Glutamatergic neuron (in vitro differentiated cells): ENCODE results near the gene GALNT9. TPM values are rescaled to one million over a fixed set of nuclear protein-coding genes. Genes with fewer than 3 reads are reported as not detected.
"Not testable (repeated sequence)": the region's sequence is repeated elsewhere in the genome, so short reads cannot be mapped to it uniquely, and the experiment has no call there.

ENCODE experiments used
- DNase-seq: peaks from one replicate; pipeline ENCODE4 v3.0.0; 2022
- H3K27ac Mint-ChIP-seq: one replicate; pipeline ENCODE4 v1.8.0; 2020; ENCODE audit warnings: mild to moderate bottlenecking, mixed read lengths, inconsistent platforms; ENCODE audit not compliant: unreplicated experiment
- H3K27me3 Mint-ChIP-seq: one replicate; pipeline ENCODE4 v1.8.0; 2020; ENCODE audit warnings: mild to moderate bottlenecking, moderate library complexity, mixed read lengths, inconsistent platforms; ENCODE audit not compliant: unreplicated experiment
- H3K36me3 Mint-ChIP-seq: one replicate; pipeline ENCODE4 v1.8.0; 2020; ENCODE audit warnings: mild to moderate bottlenecking, mixed read lengths, inconsistent platforms; ENCODE audit not compliant: unreplicated experiment
- H3K4me1 Mint-ChIP-seq: one replicate; pipeline ENCODE4 v1.8.0; 2020; ENCODE audit warnings: mild to moderate bottlenecking, low read depth, mixed read lengths, inconsistent platforms; ENCODE audit not compliant: unreplicated experiment
- H3K4me3 Mint-ChIP-seq: one replicate; pipeline ENCODE4 v1.8.0; 2020; ENCODE audit warnings: mild to moderate bottlenecking, mixed read lengths, inconsistent platforms; ENCODE audit not compliant: unreplicated experiment
- H3K9me3 Mint-ChIP-seq: one replicate; pipeline ENCODE4 v1.8.0; 2020; ENCODE audit warnings: mild to moderate bottlenecking, moderate library complexity, mixed read lengths, inconsistent platforms; ENCODE audit not compliant: unreplicated experiment
- total RNA-seq: library from RNA; stranded (reverse); fragmentation: NEBNext Ultra II Directional; extraction: Animal tissue kit (Norgen Biotek cat#: 25700); gene quantifications from one replicate; pipeline ENCODE4 v1.2.1, GENCODE V29; 2021; ENCODE audit not compliant: unreplicated experiment
- TF ChIP-seq, protein P1 (sequence below): fragments of 200-600 bp; sonication (generic); IDR thresholded peaks from one replicate; pipeline ENCODE4 v1.5.0; 2021; ENCODE audit not compliant: partially characterized antibody, unreplicated experiment

Gene GALNT9
- total RNA-seq, 1 donor from 2014 or later = 13.7 TPM

DNA sequence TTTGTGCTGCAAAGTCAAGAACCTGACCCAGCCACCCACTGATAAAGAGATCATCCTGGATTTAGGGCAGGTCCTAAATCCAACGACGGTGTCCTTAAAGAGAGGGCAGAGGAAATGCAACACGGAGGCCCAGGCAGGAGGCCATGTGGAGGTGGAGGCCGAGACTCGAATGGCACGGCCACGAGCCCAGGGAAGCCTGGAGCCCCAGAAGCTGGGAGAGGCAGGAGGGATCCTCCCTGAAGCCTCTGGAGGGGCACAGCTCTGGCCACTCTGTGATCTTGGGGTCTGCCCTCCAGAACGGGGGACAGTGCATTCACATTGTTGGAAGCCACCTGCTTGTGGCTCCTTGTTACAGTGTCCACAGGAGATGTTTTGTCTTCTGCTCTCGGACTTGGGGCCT lies 63.0 kb downstream of the GALNT9 start:
- Mint-ChIP-seq H3K9me3 (peaks cover 4% of the 10 kb centered on the region), H3K27me3 (peaks cover 6% of the 10 kb centered on the region), H3K27ac (no peak overlapping the region), H3K36me3 (peaks cover 4% of the 10 kb centered on the region), H3K4me3 (peak overlapping the region; percentile 23), H3K4me1 (peaks cover 4% of the 10 kb centered on the region)
- no peak for DNase-seq
- TF ChIP-seq, protein P1, sequence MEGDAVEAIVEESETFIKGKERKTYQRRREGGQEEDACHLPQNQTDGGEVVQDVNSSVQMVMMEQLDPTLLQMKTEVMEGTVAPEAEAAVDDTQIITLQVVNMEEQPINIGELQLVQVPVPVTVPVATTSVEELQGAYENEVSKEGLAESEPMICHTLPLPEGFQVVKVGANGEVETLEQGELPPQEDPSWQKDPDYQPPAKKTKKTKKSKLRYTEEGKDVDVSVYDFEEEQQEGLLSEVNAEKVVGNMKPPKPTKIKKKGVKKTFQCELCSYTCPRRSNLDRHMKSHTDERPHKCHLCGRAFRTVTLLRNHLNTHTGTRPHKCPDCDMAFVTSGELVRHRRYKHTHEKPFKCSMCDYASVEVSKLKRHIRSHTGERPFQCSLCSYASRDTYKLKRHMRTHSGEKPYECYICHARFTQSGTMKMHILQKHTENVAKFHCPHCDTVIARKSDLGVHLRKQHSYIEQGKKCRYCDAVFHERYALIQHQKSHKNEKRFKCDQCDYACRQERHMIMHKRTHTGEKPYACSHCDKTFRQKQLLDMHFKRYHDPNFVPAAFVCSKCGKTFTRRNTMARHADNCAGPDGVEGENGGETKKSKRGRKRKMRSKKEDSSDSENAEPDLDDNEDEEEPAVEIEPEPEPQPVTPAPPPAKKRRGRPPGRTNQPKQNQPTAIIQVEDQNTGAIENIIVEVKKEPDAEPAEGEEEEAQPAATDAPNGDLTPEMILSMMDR = no peak

DNA sequence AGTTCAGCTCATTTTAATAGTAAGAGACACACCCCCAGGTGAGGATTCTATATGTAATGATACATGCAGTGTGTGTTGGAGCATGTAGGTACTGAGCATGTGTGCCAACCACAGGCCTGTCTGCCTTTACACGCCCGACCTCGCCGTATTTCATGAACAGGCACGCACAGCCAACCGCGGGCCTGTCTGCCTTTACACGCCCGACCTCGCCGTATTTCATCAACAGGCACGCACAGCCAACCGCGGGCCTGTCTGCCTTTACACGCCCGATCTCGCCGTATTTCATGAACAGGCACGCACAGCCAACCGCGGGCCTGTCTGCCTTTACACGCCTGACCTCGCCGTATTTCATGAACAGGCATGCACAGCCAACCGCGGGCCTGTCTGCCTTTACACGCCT lies 63.6 kb downstream of the GALNT9 start:
- not testable (repeated sequence) for H3K36me3 Mint-ChIP-seq, DNase-seq, H3K27ac Mint-ChIP-seq, H3K27me3 Mint-ChIP-seq, H3K4me1 Mint-ChIP-seq, H3K4me3 Mint-ChIP-seq, H3K9me3 Mint-ChIP-seq

DNA sequence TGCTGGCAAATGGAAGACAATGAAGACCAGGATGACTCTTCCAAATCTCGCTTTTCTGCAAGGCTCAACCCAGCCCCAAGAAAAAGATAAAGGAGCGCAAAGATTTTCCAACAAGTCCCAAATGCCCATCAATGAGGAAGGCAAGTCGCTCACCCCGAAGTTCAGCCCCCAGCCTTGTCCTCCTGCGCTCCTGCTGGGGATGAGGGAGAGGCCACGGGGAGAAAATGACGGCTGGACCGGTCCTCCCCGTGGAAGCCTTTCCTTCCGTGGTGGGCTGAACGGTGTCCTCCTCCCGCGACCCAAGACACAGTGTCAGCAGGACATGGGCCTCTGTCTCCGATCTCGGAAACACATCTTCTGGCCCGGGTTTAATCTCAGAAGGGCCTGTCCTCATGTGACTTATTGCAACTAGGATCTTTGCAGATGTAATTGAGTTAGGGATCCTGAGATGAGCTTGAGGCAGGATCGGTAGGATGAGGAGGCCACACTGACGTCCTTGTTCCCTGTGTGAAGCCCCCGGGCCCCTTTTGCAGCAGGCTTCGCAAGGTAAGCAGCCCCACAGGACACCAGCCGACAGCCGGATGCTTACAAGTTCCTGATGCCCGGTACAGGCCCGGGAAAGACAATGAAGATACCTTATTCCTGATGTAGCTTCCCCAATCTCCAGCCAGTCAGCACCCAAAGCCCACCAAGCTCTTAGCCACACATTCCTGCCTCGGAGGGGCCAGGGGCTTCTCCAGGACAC lies 64.2 kb downstream of the GALNT9 start:
- no peak for DNase-seq
- Mint-ChIP-seq H3K4me1 (no peaks in the 10 kb centered on the region), H3K4me3 (no peak overlapping the region), H3K36me3 (peaks cover 7% of the 10 kb centered on the region), H3K27ac (no peak overlapping the region), H3K27me3 (peaks cover 7% of the 10 kb centered on the region), H3K9me3 (peaks cover 7% of the 10 kb centered on the region)
- TF ChIP-seq, protein P1 = no peak

DNA sequence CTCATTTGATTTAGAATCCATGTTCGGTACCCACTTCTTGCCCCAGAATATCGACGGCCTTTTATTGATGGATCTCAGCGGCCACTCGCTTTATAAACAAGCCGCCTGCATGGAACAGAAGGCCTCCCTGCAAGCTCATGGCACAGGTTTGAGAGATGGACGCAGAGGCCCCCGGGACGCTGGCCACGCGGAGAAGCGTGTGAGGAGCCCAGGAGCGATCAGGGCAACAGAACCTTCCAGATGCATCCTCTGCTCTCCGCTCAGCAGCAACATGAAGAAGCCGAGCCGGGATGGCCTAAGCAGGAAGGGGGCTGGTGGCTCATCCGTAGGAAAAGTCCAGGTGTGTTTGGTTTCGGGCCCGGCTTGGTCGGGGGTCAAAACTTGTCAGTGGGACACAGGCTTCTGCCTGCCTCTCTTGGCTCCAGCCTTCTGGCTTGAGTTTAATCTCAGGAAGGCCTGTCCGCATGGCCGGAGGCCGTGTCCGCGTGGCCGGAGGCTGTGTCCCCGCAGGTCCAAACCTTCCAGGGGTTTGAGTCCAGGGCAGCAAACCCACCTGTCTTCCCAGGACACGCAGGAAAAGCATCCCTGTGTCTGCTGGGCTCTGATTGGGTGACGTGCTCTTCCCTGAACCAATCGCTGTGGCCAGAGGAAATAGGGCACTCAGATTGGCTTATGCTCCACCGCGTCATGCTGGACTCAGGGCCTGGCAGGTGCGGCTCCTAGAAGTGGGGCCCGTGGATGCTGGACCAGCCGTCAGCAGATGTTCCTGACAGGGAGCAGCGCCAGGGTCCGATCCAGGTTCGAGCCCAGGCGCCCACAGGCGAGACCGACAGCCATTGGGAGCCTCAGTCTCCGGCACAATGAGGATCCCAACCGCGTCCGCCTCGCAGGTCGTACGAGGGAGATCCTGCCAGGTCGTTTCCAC lies 65.0 kb downstream of the GALNT9 start:
- H3K36me3 Mint-ChIP-seq = peaks cover 7% of the 10 kb centered on the region
- H3K4me3 Mint-ChIP-seq = no peak overlapping the region
- TF ChIP-seq, protein P1 = no peak
- H3K27me3 Mint-ChIP-seq = peaks cover 7% of the 10 kb centered on the region
- no peaks in the 10 kb centered on the region for H3K4me1 Mint-ChIP-seq
- H3K27ac Mint-ChIP-seq = no peak overlapping the region
- H3K9me3 Mint-ChIP-seq = peaks cover 7% of the 10 kb centered on the region
- DNase-seq = no peak

DNA sequence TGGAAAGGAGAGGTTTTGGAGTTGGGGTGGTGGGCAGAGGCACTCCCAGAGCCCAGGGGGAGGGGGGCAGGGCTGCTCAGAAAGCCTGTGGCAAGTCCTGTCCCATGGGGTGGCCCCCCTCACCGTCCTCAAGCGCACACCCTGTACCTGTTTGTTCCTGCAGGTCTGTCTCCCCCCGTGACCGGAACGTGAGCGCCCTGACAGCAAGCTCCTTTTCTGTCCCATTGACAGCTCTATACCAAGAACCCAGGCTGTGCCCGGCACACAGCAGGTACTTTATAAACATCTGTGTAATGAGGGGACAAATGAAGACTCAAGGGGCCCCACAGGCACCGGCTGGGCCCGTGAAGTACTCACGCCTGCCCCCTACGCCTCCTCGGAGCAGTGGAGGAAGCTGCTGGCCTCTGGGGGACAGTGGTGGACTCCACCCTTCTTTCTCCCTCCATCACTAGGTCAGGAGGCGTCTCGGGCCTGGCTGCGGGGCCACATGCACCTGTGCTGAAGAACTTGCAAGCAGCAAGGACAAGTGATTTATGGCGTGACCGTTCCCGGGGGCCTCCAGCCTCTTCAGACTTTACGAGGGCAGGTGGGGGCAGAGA lies 65.8 kb downstream of the GALNT9 start:
- Mint-ChIP-seq H3K27me3 (peaks cover 7% of the 10 kb centered on the region), H3K36me3 (peaks cover 7% of the 10 kb centered on the region), H3K4me3 (no peak overlapping the region), H3K9me3 (peaks cover 7% of the 10 kb centered on the region), H3K27ac (no peak overlapping the region), H3K4me1 (no peaks in the 10 kb centered on the region)
- no peak for DNase-seq
- TF ChIP-seq, protein P1 = no peak
